SK-N-MC (cell line): ENCODE data around the gene THRA.

Source experiments
- DNase-seq: peaks from one replicate; pipeline ENCODE4 v3.0.0-alpha.2; 2011; ENCODE audit warnings: low read depth, low spot score
- H3K27ac ChIP-seq: fragments of 200-600 bp; sonication (generic); 2 replicates; pipeline ENCODE4 v1.5.1; 2016; ENCODE audit warnings: mixed run types
- H3K36me3 ChIP-seq: fragments of 200-600 bp; sonication (generic); 2 replicates; pipeline ENCODE4 v1.6.1; 2017; ENCODE audit warnings: antibody characterized with exemption, low read length, mixed read lengths; ENCODE audit not compliant: insufficient read depth
- H3K4me3 ChIP-seq: fragments of 200-600 bp; sonication (generic); 2 replicates; pipeline ENCODE4 v1.5.1; 2016
- H3K9ac ChIP-seq: fragments of 200-600 bp; sonication (generic); 2 replicates; pipeline ENCODE4 v1.8.0; 2017; ENCODE audit warnings: mixed run types, mixed read lengths; ENCODE audit not compliant: insufficient read length
- H3K9me3 ChIP-seq: fragments of 200-600 bp; sonication (generic); 2 replicates; pipeline ENCODE4 v1.6.1; 2017; ENCODE audit warnings: low read depth, mild to moderate bottlenecking, antibody characterized with exemption, low read length, moderate library complexity, mixed read lengths
- EZH2 ChIP-seq: fragments of 200-600 bp; sonication (generic); IDR thresholded peaks from one replicate; pipeline ENCODE4 v1.6.1; 2017; ENCODE audit warnings: antibody characterized with exemption
- FOXP2 ChIP-seq: optimal IDR thresholded peaks from 2 replicates; pipeline ENCODE3; 2011; ENCODE audit warnings: mild to moderate bottlenecking, moderate library complexity; ENCODE audit not compliant: insufficient read depth; ENCODE audit errors: extremely low read length, control extremely low read depth
- POLR2AphosphoS5 ChIP-seq: IDR thresholded peaks from 2 replicates; pipeline ENCODE4 v1.6.1; 2012; ENCODE audit warnings: mild to moderate bottlenecking, low read depth, low read length, borderline replicate concordance

Gene THRA

GRCh38 chr17:40019140-40019991 is 43.4 kb upstream of the THRA start:
- no peak overlapping the region for H3K4me3 ChIP-seq
- no peak for DNase-seq

GRCh38 chr17:40020146-40020545 is 42.6 kb upstream of the THRA start:
- Histone ChIP-seq H3K4me3 (no peak overlapping the region), H3K9ac (no peak overlapping the region), H3K36me3 (peaks cover 29% of the 10 kb centered on the region), H3K9me3 (no peaks in the 10 kb centered on the region), H3K27ac (no peak overlapping the region)
- DNase-seq: no peak
- no peak for TF ChIP-seq EZH2
- TF ChIP-seq POLR2AphosphoS5: no peak

More at GRCh38 chr17:40019140-40019991, 43.4 kb upstream of the THRA start:
- no peak overlapping the region for H3K27ac ChIP-seq
- H3K9ac ChIP-seq: no peak overlapping the region
- no peaks in the 10 kb centered on the region for H3K9me3 ChIP-seq
- no peak for TF ChIP-seq EZH2
- no peak for TF ChIP-seq POLR2AphosphoS5
- no peak for TF ChIP-seq FOXP2
- H3K36me3 ChIP-seq: peaks cover 26% of the 10 kb centered on the region

DNA sequence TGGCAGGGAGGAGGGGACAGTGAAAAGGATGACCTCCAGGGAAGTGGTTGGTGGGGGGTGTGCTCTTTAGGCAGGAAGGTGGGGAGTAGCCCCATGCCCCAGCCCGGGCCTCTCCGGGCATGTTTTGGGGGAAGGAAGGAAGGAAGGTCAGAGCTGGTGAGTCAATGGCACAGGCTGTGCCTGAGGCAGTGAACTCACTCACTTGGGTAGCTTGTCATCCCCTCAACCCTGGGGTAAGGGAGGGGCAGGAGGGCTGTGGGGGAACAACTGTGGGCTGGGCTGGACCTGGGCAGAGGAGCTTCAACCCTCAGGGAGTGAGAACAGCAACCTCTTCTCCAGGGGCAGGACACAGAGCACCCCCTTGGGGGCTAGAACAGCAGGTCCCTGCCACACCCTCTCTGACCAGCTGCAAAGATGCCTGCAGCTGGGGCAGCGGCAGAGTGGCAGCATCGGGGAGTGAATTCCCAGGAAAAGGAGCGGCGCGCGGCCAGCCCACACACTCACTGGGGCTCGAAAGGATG is 41.3 kb upstream of the THRA start:
- Histone ChIP-seq H3K4me3 (no peak overlapping the region), H3K9ac (no peak overlapping the region), H3K27ac (no peak overlapping the region), H3K9me3 (no peaks in the 10 kb centered on the region), H3K36me3 (peaks cover 40% of the 10 kb centered on the region)
- no peak for TF ChIP-seq POLR2AphosphoS5
- no peak for TF ChIP-seq EZH2
- no peak for TF ChIP-seq FOXP2
- no peak for DNase-seq

GRCh38 chr17:40022497-40022896 is 40.3 kb upstream of the THRA start:
- Histone ChIP-seq H3K36me3 (peaks cover 45% of the 10 kb centered on the region), H3K27ac (no peak overlapping the region), H3K4me3 (no peak overlapping the region), H3K9me3 (no peaks in the 10 kb centered on the region), H3K9ac (no peak overlapping the region)
- no peak for TF ChIP-seq EZH2
- TF ChIP-seq FOXP2: no peak
- no peak for TF ChIP-seq POLR2AphosphoS5
- no peak for DNase-seq

DNA sequence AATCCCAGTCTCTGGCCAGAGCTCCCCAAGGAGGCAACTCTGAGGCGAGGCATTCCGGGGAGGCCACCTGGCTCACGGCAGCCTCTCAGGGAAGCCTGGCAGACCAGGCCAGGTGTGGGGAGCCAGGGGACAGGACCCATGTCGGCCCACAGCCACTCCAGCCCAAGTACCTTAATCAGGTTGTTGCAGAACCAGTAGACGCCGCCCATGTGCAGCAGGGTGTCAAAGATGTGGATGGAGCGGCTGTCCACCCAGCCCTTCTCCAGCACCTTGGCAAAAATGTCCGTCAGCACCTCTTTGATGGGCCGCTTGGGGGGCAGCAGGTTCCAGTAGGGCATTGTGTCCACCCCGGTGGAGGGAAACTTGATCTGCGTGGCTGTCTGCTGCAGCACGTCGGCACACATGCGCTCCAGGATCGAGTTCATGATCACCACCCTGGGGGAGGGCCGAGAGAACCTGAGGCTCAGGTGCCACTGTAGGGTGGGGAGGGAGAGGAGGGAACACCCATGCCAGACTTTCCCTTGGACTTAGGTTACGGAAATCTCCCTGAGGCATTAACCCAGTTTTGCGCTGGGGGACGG is 39.7 kb upstream of the THRA start:
- no peak overlapping the region for H3K4me3 ChIP-seq
- DNase-seq: no peak
- H3K9me3 ChIP-seq: no peaks in the 10 kb centered on the region
- H3K36me3 ChIP-seq: peaks cover 48% of the 10 kb centered on the region
- TF ChIP-seq FOXP2 (no peak), POLR2AphosphoS5 (no peak), EZH2 (no peak)
- H3K27ac ChIP-seq: no peak overlapping the region
- H3K9ac ChIP-seq: no peak overlapping the region

DNA sequence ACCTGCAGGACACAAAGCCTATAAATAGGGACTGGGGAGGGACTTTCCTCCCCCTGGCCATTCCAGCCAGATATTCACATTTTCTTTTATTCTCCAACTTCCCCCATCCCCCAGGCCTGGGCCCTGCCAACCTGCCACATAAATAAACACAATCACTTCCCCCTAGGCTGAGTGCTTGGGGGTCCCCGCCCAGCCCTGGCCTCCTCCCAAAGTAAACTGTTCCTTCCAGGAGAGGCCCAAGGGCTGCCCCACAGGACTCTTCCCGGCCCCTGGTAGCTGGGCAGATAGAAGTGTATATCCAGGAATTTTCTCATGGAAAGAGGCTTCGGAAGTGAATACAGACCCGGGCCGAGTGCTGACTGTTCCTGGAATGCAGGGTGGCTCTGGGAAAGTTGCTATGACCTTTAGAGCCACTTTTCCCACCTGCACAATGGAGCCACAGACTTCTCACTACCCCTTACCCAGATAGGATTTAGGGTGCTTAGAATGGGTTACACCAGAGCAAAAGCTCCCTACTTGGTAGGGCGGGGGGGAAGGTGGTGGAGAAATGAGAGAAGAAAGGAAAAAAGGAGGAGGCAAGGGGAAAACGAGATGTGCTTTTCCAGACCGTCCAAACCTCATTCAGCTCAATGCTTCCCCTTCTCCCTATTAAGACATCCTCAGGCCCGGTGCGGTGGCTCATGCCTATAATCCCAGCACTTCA is 39.0 kb upstream of the THRA start:
- Histone ChIP-seq H3K27ac (no peak overlapping the region), H3K9me3 (no peaks in the 10 kb centered on the region), H3K4me3 (no peak overlapping the region), H3K36me3 (peaks cover 51% of the 10 kb centered on the region), H3K9ac (no peak overlapping the region)
- no peak for TF ChIP-seq FOXP2
- no peak for TF ChIP-seq EZH2
- no peak for TF ChIP-seq POLR2AphosphoS5
- DNase-seq: no peak

GRCh38 chr17:40024901-40025300 is 37.9 kb upstream of the THRA start:
- H3K36me3 ChIP-seq: peaks cover 57% of the 10 kb centered on the region
- no peaks in the 10 kb centered on the region for H3K9me3 ChIP-seq
- TF ChIP-seq EZH2 (no peak), POLR2AphosphoS5 (no peak), FOXP2 (no peak)
- no peak for DNase-seq
- no peak overlapping the region for H3K27ac ChIP-seq
- H3K4me3 ChIP-seq: no peak overlapping the region
- H3K9ac ChIP-seq: no peak overlapping the region

- H3K4me3 ChIP-seq: no peak overlapping the region
- TF ChIP-seq EZH2 (no peak), FOXP2 (no peak), POLR2AphosphoS5 (no peak)
- H3K27ac ChIP-seq: no peak overlapping the region
- H3K9ac ChIP-seq: no peak overlapping the region
- H3K36me3 ChIP-seq: peaks cover 57% of the 10 kb centered on the region
- DNase-seq: no peak
- H3K9me3 ChIP-seq: no peaks in the 10 kb centered on the region
These were observed 37.2 kb upstream of the THRA start for GRCh38 chr17:40025559-40025958.
